ENCODE results near the gene PATE1.

DNA sequence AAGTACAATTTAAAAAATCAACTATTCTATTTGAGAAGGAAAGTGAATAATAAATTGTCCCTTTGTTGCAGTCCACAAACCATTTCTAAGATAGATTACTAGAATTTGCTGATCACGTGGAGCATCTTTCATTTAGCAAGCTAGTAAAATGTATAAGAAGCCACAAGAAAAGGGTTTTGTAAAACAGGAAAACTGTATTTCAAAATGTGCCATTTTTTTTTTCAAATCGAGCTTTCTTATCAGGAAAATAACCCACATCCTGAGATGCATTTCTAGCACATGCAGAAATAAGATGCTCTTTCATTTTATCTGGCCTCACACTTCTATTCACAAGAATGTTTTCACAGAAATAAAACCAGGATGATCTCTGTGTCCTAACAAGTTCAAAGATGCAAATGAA lies 38.6 kb downstream of the PATE1 start:
- TF ChIP-seq, protein P1, sequence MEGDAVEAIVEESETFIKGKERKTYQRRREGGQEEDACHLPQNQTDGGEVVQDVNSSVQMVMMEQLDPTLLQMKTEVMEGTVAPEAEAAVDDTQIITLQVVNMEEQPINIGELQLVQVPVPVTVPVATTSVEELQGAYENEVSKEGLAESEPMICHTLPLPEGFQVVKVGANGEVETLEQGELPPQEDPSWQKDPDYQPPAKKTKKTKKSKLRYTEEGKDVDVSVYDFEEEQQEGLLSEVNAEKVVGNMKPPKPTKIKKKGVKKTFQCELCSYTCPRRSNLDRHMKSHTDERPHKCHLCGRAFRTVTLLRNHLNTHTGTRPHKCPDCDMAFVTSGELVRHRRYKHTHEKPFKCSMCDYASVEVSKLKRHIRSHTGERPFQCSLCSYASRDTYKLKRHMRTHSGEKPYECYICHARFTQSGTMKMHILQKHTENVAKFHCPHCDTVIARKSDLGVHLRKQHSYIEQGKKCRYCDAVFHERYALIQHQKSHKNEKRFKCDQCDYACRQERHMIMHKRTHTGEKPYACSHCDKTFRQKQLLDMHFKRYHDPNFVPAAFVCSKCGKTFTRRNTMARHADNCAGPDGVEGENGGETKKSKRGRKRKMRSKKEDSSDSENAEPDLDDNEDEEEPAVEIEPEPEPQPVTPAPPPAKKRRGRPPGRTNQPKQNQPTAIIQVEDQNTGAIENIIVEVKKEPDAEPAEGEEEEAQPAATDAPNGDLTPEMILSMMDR (conservative IDR thresholded peaks at IDR 0.05; ENCODE audit: low read depth, low read length) = no peak
- TF ChIP-seq EZH2phosphoT487 (IDR thresholded peaks at IDR 0.05; ENCODE audit: borderline replicate concordance, low read length) = no peak
- TF ChIP-seq EZH2 (IDR thresholded peaks at IDR 0.05; ENCODE audit: low read length, unreplicated experiment) = no peak
